GM12873 (cell line): ENCODE measurements around the gene CRACR2B.

Experiments used
- TF ChIP-seq, protein P1 (sequence below): IDR thresholded peaks from 2 replicates; pipeline ENCODE4 v1.5.1; 2012; ENCODE audit warnings: low read depth, mild to moderate bottlenecking, moderate library complexity, low read length, control low read depth; ENCODE audit not compliant: insufficient read depth; ENCODE audit errors: missing control alignments

Gene CRACR2B

DNA sequence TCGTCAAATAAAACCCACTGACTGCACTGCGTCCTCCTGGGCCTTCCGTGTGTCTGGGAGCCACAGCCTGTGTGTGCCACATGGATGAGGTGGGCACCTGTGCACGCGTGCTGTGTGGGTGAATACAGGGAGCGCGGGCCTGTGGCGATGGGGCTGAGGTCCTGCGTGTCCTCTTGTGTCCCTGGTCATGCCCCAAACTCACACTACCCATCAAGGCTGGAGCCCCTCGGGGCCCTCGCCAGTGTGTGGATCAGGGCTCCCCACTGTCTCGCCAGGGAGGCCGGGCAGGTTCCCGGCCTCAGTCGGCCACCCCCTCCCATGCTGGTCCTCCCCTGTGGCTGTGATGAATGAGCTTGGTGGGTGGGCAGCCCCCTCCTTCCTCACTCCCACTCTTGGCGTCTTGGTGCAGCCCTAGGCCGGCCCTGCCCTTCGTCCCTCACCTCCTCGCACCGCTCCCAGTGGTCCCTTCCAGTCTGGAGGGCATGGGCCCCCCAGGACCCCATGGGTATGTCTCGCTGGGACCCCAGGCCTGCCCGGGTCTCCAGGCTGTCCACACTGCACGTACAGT, 4.3 kb downstream of the CRACR2B start:
- TF ChIP-seq, protein P1, sequence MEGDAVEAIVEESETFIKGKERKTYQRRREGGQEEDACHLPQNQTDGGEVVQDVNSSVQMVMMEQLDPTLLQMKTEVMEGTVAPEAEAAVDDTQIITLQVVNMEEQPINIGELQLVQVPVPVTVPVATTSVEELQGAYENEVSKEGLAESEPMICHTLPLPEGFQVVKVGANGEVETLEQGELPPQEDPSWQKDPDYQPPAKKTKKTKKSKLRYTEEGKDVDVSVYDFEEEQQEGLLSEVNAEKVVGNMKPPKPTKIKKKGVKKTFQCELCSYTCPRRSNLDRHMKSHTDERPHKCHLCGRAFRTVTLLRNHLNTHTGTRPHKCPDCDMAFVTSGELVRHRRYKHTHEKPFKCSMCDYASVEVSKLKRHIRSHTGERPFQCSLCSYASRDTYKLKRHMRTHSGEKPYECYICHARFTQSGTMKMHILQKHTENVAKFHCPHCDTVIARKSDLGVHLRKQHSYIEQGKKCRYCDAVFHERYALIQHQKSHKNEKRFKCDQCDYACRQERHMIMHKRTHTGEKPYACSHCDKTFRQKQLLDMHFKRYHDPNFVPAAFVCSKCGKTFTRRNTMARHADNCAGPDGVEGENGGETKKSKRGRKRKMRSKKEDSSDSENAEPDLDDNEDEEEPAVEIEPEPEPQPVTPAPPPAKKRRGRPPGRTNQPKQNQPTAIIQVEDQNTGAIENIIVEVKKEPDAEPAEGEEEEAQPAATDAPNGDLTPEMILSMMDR, result no peak

DNA sequence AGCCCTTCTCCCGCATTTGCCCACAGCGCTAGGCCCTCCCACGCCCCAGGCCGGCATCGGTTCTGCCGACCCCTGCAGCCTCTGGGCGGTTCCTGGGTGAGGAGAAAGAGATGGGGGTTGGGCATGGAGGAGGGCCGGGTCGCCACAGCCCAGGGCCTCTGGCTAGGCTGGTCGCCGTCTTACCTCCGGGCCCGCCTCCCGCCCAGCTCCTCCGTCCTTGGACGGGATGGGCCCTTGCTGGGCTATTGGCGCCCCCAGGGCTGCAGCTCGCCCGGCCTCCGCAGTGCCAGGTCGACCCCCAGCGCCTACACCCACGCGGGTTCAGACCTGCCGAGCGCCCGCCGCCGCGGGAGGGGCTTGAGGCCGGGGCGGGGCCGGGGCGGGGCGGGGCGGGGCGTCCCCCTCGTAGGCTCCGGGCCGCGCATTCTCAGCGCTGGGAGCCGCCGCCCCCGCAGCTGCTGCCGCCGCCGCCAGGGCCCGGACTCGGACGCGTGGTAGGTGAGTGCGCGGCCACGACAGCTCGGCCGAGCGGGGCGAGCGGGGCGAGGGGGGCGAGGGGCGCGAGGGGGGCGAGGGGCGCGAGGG, 4.9 kb downstream of the CRACR2B start, which contains the start of gene CD151:
TSS of gene CD151 (plus strand) at position 424 of the 585 bp plus-strand sequence. CDS start 3,118 bp downstream, outside the sequence.
- TF ChIP-seq, protein P1, result no peak

DNA sequence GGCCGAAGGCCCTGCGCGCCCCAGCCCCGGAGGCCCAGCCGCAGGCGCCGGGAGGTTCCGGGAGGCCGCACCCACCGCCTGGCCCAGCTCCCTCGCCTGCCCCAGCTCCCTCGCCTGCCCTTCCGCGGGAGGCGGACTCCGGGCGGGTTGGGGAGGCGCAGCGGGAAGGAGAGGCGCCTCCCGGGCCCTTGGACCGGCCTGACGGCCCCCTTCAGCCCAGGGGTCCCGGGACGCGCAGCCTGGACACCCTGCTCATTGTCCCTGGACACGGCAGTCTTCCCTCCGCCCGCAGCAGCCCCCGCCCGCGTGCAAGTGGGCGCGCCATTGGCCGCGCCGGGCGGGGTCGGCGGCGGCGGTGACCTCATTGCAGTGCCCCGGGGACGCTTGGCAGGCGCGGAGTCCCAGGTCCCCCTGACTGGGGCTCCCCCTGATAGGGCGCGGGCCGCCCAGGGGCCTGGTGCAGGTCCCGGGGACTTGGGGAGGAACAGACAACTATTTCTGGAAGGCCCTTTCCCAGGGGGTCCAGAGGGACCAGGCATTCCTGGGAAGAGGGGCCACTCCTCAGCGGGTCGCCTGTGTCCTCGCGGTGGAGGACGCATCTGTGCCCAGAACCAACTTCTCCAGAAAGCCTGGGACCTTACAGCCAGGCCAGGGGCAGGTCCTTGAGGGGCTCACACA, 5.5 kb downstream of the CRACR2B start:
- TF ChIP-seq, protein P1, result no peak

DNA sequence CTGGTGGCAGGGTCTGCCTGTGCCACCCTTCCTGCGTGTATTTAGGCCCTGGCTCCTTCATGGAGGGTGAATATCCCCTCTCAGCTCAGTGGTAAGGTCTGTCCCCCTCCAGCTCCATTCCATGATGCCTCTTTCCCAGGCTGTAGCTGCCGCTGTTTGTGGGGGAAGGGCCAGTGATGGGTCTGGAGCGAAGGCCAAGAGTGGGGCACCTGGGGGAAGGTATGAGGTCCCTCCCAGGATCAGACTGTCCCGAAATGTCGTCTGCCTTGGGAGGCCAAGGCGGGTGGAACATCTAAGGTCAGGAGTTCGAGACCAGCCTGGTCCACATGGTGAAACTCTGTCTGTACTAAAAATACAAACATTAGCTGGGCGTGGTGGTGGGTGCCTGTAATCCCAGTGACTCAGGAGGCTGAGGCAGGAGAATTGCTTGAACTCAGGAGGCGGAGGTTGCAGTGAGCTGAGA, 6.2 kb downstream of the CRACR2B start:
- TF ChIP-seq, protein P1, result no peak

DNA sequence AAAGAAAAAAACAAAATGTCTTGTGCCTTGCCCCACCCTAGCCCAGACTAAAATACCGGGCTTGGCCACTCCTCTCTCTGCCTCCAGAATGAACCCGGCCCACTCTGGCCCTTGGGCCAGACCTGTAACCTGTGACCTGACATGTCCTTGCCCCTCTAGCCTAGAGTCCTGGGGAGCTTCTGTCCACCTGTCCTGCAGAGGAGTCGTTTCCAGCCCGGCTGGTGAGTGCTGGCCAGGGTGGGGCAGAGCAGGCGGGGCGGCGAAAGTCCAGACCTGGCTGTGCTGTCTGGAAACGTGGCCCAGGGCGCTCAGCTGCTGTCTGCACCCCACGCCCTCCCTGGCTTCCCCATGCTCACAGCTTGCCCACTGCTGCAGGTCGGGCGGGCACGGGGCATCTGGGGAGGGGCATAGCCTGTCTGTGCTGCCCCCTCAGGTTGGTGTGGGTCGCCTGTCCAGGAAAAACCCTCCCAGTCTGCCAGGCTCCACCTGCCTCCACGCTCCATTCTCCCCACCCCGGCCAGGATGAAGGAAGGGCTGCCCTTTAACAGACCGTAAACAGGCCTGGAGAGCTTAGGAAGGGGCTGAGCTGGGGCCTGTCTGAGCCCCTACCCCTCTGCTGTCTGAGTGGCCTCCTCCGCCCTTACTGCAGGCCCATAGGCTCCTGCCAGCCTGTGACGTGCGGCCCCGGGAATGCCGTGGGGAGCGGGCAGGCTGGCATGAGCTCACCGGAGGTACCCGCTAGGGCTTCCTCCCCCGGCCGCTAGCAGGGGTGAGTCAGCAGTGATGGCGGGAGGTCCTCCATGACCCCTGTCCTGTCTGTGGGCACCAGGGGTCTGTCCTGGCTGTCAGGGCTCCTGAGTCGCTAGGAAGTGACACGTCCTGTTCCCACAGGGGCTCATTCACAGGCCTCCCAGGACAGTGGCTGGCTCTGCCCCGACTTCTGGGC, 6.9 kb downstream of the CRACR2B start:
- TF ChIP-seq, protein P1, result no peak

DNA sequence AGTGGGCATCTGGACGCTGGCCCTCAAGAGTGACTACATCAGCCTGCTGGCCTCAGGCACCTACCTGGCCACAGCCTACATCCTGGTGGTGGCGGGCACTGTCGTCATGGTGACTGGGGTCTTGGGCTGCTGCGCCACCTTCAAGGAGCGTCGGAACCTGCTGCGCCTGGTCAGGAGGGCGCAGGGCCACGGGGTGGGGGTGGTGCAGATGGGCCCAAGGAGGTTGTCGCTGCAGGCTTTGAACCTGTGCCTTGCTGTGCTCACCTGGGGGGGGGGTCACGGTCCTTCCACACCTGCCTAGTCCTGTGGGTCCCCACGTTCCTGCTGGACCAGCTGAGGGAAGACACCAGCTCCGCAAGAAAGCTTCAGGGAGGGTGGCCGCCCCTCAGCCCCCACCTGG, 8.6 kb downstream of the CRACR2B start:
- TF ChIP-seq, protein P1, result no peak

DNA sequence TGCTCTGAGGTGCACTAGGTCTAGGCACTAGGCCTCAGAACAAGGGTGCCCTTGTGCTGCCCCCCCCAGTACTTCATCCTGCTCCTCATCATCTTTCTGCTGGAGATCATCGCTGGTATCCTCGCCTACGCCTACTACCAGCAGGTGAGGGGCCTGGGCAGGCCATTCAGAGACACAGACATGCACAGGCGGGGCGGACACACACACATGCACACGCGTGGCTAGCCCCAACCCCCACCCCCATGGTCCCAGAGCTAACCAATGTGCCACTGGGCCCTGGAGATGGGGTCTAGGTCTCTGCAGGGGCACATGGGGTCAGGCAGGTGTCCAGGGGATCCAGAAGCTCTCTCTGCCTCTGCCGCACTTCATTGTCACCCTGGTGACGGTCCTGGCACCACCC, 9.0 kb downstream of the CRACR2B start:
- TF ChIP-seq, protein P1, result no peak
